NCI-H345 (cell line): Measurements from ENCODE around the gene ZDHHC11.
"Not testable (repeated sequence)": the region's sequence is repeated elsewhere in the genome, so short reads cannot be mapped to it uniquely, and the experiment has no call there.

Experiments used
- DNase-seq: peaks from one replicate; lab custom pipeline; 2025; lab: John Stamatoyannopoulos, UW

The ZDHHC11 gene

GRCh38 chr5:880816-881550 lies 30.2 kb upstream of the ZDHHC11 start:
- DNase-seq, result no peak

GRCh38 chr5:878677-879076 lies 27.9 kb upstream of the ZDHHC11 start:
- not testable (repeated sequence) for DNase-seq

- no peak for DNase-seq
Observed at GRCh38 chr5:878125-878524, 27.3 kb upstream of the ZDHHC11 start.

GRCh38 chr5:876398-877365 lies 25.9 kb upstream of the ZDHHC11 start:
- no peak for DNase-seq

GRCh38 chr5:875931-876330 lies 25.1 kb upstream of the ZDHHC11 start:
- DNase-seq, result no peak

GRCh38 chr5:873328-873727 lies 22.5 kb upstream of the ZDHHC11 start:
- DNase-seq, result no peak

GRCh38 chr5:872301-872700 lies 21.5 kb upstream of the ZDHHC11 start:
- no peak for DNase-seq

GRCh38 chr5:871596-872298 lies 21.0 kb upstream of the ZDHHC11 start:
- no peak for DNase-seq

- no peak for DNase-seq
Observed at GRCh38 chr5:870956-871355, 20.2 kb upstream of the ZDHHC11 start.

- no peak for DNase-seq
Observed at GRCh38 chr5:868428-869135, 17.8 kb upstream of the ZDHHC11 start.

- DNase-seq, result no peak
Observed at GRCh38 chr5:867300-867870, 16.6 kb upstream of the ZDHHC11 start.

GRCh38 chr5:865771-866170 lies 15.0 kb upstream of the ZDHHC11 start:
- DNase-seq, result no peak

- DNase-seq, result no peak
Observed at GRCh38 chr5:865168-865521, 14.4 kb upstream of the ZDHHC11 start.

GRCh38 chr5:864492-865167 lies 13.8 kb upstream of the ZDHHC11 start:
- DNase-seq, result no peak

- no peak for DNase-seq
Observed at GRCh38 chr5:863244-863805, 12.5 kb upstream of the ZDHHC11 start.

- no peak for DNase-seq
Observed at GRCh38 chr5:862367-863243, 11.8 kb upstream of the ZDHHC11 start.

- DNase-seq, result no peak
Observed at GRCh38 chr5:861442-862366, 10.9 kb upstream of the ZDHHC11 start.

- DNase-seq, result no peak
Observed at GRCh38 chr5:860506-861150, 9.8 kb upstream of the ZDHHC11 start.
